ENCODE data around the gene ENPP6.

DNA sequence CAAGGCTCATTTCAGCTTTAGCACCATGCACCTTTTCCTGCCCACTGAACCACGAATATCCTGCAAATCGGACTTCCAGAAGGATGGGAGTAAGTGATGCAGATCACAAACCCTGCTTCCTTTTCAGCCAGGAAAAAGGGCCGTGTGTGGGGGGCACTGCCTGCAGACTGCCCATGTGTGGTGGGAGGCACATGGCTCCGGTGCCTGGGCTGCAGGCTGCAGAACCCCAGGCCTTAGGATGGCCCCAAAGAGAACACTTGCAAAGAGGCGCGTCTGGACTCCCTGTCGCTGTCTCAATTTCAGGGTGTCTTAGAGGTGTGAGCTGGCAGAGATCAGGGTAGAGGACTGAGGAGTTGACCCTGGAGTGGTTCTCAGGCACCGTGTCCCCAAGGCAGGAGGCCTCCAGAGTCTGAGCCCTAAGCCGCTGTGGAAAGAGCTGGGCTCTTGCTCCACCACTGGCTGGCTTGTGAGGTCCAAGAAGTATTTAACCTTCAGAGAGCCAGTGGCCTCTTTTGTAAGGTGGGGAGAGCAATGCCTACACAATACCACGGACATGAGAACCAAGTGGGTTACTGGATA is 97.0 kb downstream of the ENPP6 start:
- TF ChIP-seq CTCF (IDR thresholded peaks at IDR 0.05; ENCODE audit: low read length) (no peak), EZH2phosphoT487 (IDR thresholded peaks at IDR 0.05; ENCODE audit: low read length) (no peak), EZH2 (optimal IDR thresholded peaks at IDR 0.05; ENCODE audit: low read depth, low read length) (no peak)
